Neural cell (in vitro differentiated cells): ENCODE data around the gene SLC25A18.

Source experiments
- EP300 ChIP-seq: fragments of 450-650 bp; conservative IDR thresholded peaks from 2 replicates; pipeline ENCODE4 v1.6.1; 2014; ENCODE audit warnings: antibody characterized with exemption, mild to moderate bottlenecking, moderate library complexity; ENCODE audit not compliant: poor library complexity, severe bottlenecking
- EZH2 ChIP-seq: fragments of 200-600, 300-800 bp; shearing (Covaris generic), sonication (generic); IDR thresholded peaks from 2 replicates; pipeline ENCODE4 v1.6.1; 2014; ENCODE audit warnings: antibody characterized with exemption, low read length, borderline replicate concordance, mild to moderate bottlenecking; ENCODE audit not compliant: insufficient read depth, poor library complexity, severe bottlenecking
- SMC3 ChIP-seq: fragments of 450-650 bp; conservative IDR thresholded peaks from 2 replicates; pipeline ENCODE4 v1.6.1; 2014; ENCODE audit warnings: antibody characterized with exemption, mild to moderate bottlenecking, moderate library complexity; ENCODE audit not compliant: poor library complexity
- TAF1 ChIP-seq: IDR thresholded peaks from 2 replicates; pipeline ENCODE4 v1.6.1; 2012; ENCODE audit warnings: low read depth
- TF ChIP-seq, protein P1 (sequence below): fragments of 450-650 bp; IDR thresholded peaks from 2 replicates; pipeline ENCODE4 v1.5.1; 2014; ENCODE audit warnings: antibody characterized with exemption, mild to moderate bottlenecking, moderate library complexity; ENCODE audit not compliant: poor library complexity, severe bottlenecking
- TF ChIP-seq, protein P2 (sequence below): IDR thresholded peaks from 2 replicates; pipeline ENCODE4 v1.6.1; 2012; ENCODE audit warnings: borderline replicate concordance

DNA sequence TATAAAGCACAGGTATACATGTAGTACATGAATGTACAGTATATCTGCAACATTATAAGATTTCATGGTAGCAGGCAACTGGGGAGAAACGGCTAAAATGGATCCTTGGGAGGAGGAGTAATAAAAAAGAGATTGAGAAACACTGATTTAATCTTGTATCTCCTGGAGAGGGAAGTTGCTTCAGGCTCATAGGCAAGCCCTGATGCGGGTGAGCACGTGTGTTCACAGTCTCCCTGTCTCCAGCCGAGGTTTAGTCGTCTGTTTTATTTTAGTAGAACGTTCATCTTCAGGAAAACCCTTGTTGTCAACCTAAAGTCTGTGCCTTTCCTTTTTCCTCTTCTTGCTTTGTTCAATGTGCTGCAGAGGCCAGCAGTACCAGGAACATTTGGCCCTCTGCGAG, 21.8 kb upstream of the SLC25A18 start:
- TF ChIP-seq, protein P1, sequence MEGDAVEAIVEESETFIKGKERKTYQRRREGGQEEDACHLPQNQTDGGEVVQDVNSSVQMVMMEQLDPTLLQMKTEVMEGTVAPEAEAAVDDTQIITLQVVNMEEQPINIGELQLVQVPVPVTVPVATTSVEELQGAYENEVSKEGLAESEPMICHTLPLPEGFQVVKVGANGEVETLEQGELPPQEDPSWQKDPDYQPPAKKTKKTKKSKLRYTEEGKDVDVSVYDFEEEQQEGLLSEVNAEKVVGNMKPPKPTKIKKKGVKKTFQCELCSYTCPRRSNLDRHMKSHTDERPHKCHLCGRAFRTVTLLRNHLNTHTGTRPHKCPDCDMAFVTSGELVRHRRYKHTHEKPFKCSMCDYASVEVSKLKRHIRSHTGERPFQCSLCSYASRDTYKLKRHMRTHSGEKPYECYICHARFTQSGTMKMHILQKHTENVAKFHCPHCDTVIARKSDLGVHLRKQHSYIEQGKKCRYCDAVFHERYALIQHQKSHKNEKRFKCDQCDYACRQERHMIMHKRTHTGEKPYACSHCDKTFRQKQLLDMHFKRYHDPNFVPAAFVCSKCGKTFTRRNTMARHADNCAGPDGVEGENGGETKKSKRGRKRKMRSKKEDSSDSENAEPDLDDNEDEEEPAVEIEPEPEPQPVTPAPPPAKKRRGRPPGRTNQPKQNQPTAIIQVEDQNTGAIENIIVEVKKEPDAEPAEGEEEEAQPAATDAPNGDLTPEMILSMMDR: no peak
- TF ChIP-seq SMC3: no peak
- TF ChIP-seq, protein P2, sequence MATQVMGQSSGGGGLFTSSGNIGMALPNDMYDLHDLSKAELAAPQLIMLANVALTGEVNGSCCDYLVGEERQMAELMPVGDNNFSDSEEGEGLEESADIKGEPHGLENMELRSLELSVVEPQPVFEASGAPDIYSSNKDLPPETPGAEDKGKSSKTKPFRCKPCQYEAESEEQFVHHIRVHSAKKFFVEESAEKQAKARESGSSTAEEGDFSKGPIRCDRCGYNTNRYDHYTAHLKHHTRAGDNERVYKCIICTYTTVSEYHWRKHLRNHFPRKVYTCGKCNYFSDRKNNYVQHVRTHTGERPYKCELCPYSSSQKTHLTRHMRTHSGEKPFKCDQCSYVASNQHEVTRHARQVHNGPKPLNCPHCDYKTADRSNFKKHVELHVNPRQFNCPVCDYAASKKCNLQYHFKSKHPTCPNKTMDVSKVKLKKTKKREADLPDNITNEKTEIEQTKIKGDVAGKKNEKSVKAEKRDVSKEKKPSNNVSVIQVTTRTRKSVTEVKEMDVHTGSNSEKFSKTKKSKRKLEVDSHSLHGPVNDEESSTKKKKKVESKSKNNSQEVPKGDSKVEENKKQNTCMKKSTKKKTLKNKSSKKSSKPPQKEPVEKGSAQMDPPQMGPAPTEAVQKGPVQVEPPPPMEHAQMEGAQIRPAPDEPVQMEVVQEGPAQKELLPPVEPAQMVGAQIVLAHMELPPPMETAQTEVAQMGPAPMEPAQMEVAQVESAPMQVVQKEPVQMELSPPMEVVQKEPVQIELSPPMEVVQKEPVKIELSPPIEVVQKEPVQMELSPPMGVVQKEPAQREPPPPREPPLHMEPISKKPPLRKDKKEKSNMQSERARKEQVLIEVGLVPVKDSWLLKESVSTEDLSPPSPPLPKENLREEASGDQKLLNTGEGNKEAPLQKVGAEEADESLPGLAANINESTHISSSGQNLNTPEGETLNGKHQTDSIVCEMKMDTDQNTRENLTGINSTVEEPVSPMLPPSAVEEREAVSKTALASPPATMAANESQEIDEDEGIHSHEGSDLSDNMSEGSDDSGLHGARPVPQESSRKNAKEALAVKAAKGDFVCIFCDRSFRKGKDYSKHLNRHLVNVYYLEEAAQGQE: no peak
- no peak for TF ChIP-seq TAF1
- no peak for TF ChIP-seq EZH2
- no peak for TF ChIP-seq EP300
